GM12878 (cell line): ENCODE measurements around the gene MZB1. TPM values are rescaled to one million over a fixed set of nuclear protein-coding genes. Genes with fewer than 3 reads are reported as not detected.

ENCODE experiments used
- ATAC-seq: fragments of 200-7000 bp; cut with Tn5 transposase; 3 replicates; pipeline ENCODE4 v1.9.1; 2020; ENCODE audit warnings: mild to moderate bottlenecking, moderate library complexity
- BruUV-seq: library from RNA; stranded (reverse); fragments of 400-500 nt; replicated peaks from 2 replicates; lab custom pipeline; 2021; lab: Mats Ljungman, UMichigan
- CTCF ChIA-PET: fragments of 300-600 bp; sonication (Branson Sonifier 250); formaldehyde crosslinking; extraction: SDS; loops from one replicate; lab custom pipeline; 2021; ENCODE audit warnings: inconsistent platforms; lab: Yijun Ruan, JAX
- POLR2A ChIA-PET: fragments of 350-600 bp; formaldehyde crosslinking; extraction: SDS; loops from one replicate; lab custom pipeline; 2021; ENCODE audit warnings: inconsistent platforms; lab: Charles Lee
- RAD21 ChIA-PET: fragments of 300-600 bp; sonication (Branson Sonifier 250); formaldehyde crosslinking; loops from one replicate; lab custom pipeline; 2023; ENCODE audit warnings: antibody characterized with exemption; ENCODE audit not compliant: unreplicated experiment; lab: Charles Lee
- SMC1A ChIA-PET: fragments of 300-600 bp; sonication (Branson Sonifier 250); formaldehyde crosslinking; loops from one replicate; lab custom pipeline; 2023; ENCODE audit not compliant: unreplicated experiment, uncharacterized antibody; lab: Charles Lee
- DNase-seq: peaks from one replicate; pipeline ENCODE4 v3.0.0-alpha.2; 2011; ENCODE audit warnings: low read depth, low spot score
- FAIRE-seq: peaks from 3 replicates; lab custom pipeline; 2011; peaks lifted over from hg19 to GRCh38; lab: Jason Lieb, UNC
- H2AFZ ChIP-seq: 2 replicates; pipeline ENCODE4 v1.6.0; 2011; ENCODE audit warnings: low read depth, low read length, control low read depth; ENCODE audit not compliant: control insufficient read depth
- H3K27ac ChIP-seq: 2 replicates; pipeline ENCODE4 v1.5.1; 2011; ENCODE audit warnings: control low read depth; ENCODE audit not compliant: control insufficient read depth, insufficient read depth
- H3K27me3 ChIP-seq, 2 experiments: replicated peaks in 1 of 2; 2 replicates each; pipeline versions ENCODE4 v1.6.0 to v1.6.1; 2011; ENCODE audit warnings: low read length in 1 of 2; ENCODE audit not compliant: control insufficient read depth in 2 of 2, insufficient read depth in 2 of 2
- H3K36me3 ChIP-seq, 2 experiments: 2 replicates each; pipeline ENCODE4 v1.5.1; 2011; ENCODE audit warnings: low read length in 1 of 2; ENCODE audit not compliant: control insufficient read depth in 2 of 2, insufficient read depth in 2 of 2
- H3K4me1 ChIP-seq: 2 replicates; pipeline ENCODE4 v1.6.1; 2011; ENCODE audit warnings: mild to moderate bottlenecking, low read length, moderate library complexity, mixed read lengths; ENCODE audit not compliant: control insufficient read depth, insufficient read depth
- H3K4me2 ChIP-seq: 2 replicates; pipeline ENCODE4 v1.6.0; 2011; ENCODE audit warnings: control low read depth; ENCODE audit not compliant: control insufficient read depth, insufficient read depth
- H3K4me3 ChIP-seq: fragments of 200-600 bp; sonication (generic); 2 replicates; pipeline ENCODE4 v1.5.1; 2016
- H3K79me2 ChIP-seq: 2 replicates; pipeline ENCODE4 v1.6.0; 2011; ENCODE audit warnings: low read length; ENCODE audit not compliant: control insufficient read depth, insufficient read depth
- H3K9ac ChIP-seq: 2 replicates; pipeline ENCODE4 v1.8.0; 2011; ENCODE audit warnings: low read length, control low read depth, mixed read lengths; ENCODE audit not compliant: control insufficient read depth, insufficient read depth
- H3K9me3 ChIP-seq: replicated peaks from 3 replicates; pipeline ENCODE4 v1.5.1; 2011; ENCODE audit warnings: mild to moderate bottlenecking, low read length; ENCODE audit not compliant: control insufficient read depth, insufficient read depth
- H4K20me1 ChIP-seq: 2 replicates; pipeline ENCODE4 v1.6.0; 2011; ENCODE audit not compliant: control insufficient read depth, insufficient read depth
- HCFC1 ChIP-seq: fragments of 150-350 bp; IDR thresholded peaks from 2 replicates; pipeline ENCODE4 v1.6.1; 2014; ENCODE audit warnings: low read length
- LARP7 ChIP-seq: fragments of 450-650 bp; IDR thresholded peaks from 2 replicates; pipeline ENCODE4 v1.6.1; 2017; ENCODE audit warnings: mild to moderate bottlenecking
- RELA ChIP-seq: fragments of 450-650 bp; IDR thresholded peaks from 2 replicates; pipeline ENCODE4 v1.8.0; 2014; ENCODE audit warnings: borderline replicate concordance; ENCODE audit not compliant: partially characterized antibody
- SP1 ChIP-seq: IDR thresholded peaks from one replicate; pipeline ENCODE4 v1.6.1; 2011; ENCODE audit warnings: low read depth, low read length
- USF2 ChIP-seq: IDR thresholded peaks from 2 replicates; pipeline ENCODE4 v1.6.1; 2011; ENCODE audit warnings: low read depth, low read length, improper control_type of control experiment, borderline replicate concordance
- YY1 ChIP-seq: IDR thresholded peaks from 2 replicates; pipeline ENCODE4 v1.6.1; 2011; ENCODE audit warnings: low read depth, mild to moderate bottlenecking, low read length
- ZBTB33 ChIP-seq: fragments of 450-650 bp; IDR thresholded peaks from 2 replicates; pipeline ENCODE4 v1.6.1; 2017; ENCODE audit warnings: mild to moderate bottlenecking
- ZNF274 ChIP-seq: IDR thresholded peaks from one replicate; pipeline ENCODE4 v1.8.0; 2011; ENCODE audit not compliant: insufficient read length, insufficient read depth
- ZNF384 ChIP-seq: IDR thresholded peaks from 2 replicates; pipeline ENCODE4 v1.6.1; 2012; ENCODE audit warnings: low read depth, mild to moderate bottlenecking, low read length, improper control_type of control experiment, borderline replicate concordance
- WGBS: methylation state at CpG from one replicate; pipeline ENCODE4 v1.1.6; 2016; ENCODE audit warnings: low lambda C conversion rate; ENCODE audit not compliant: insufficient replicate concordance, insufficient coverage; ENCODE audit errors: missing lambda C conversion rate; 5-methylcytosine and 5-hydroxymethylcytosine counted together
- in situ Hi-C: fragments of 300-500 bp; cut with MboI; formaldehyde crosslinking; loops from 9 replicates; pipeline ENCODE4 v1.14.3; 2018; ENCODE audit warnings: mixed read lengths
- intact Hi-C: fragments of 100-400 bp; cut with micrococcal nuclease; formaldehyde crosslinking; loops from one replicate; pipeline ENCODE4 v1.14.2; 2022; ENCODE audit not compliant: unreplicated experiment
- polyA plus RNA-seq, 11 experiments: library from polyadenylated mRNA; depleted of rRNA in 4 of 11; unstranded in 6 of 11; stranded (reverse) in 5 of 11; fragments of >200 nt; fragmentation: Nextera tagmentation in 4 of 11; fragmentation: Illumina TruSeq in 1 of 11; extraction: Ambion mirVana in 4 of 11; extraction: Trizol in 1 of 11; gene quantifications; 1 replicate in 1 of 11; 2 replicates in 10 of 11; pipeline versions ENCODE4 v1.2.1 to v1.2.3, GENCODE V29; 2011 to 2016; ENCODE audit warnings: inconsistent platforms in 2 of 11, missing spikeins in 2 of 11, low read depth in 1 of 11
- total RNA-seq, 4 experiments: library from RNA; depleted of rRNA in 3 of 4; stranded (reverse); fragments of >200 nt in 3 of 4; fragmentation: Illumina TruSeq in 1 of 4; extraction: Trizol in 1 of 4; gene quantifications; 2 replicates each; pipeline versions ENCODE4 v1.2.1 to v1.2.3, GENCODE V29; 2013 to 2021

Gene MZB1
- total and polyA plus RNA-seq, 10 of the 15 experiments (the other 5 are each of a cell fraction or from before 2014, with no cell fraction given) = 19.3 to 406 (median 188) TPM

- in situ Hi-C loops = no loop called here
- Histone ChIP-seq H4K20me1 (no peaks in the 10 kb centered on the region), H3K27ac (no peak overlapping the region), H2AFZ (no peak overlapping the region), H3K27me3 (no peaks in the 10 kb centered on the region), H3K36me3 (peaks cover 7 to 17% of the 10 kb centered on the region in 2 experiments; a peak in 3 of 4 replicates), H3K4me2 (no peak overlapping the region), H3K9ac (no peak overlapping the region), H3K79me2 (peaks cover 9% of the 10 kb centered on the region)
- RAD21 ChIA-PET = interaction anchor here (0.6 to 0.7 kb wide), 3 partner anchors 12 to 61 kb away, joined by 3 to 4 read pairs (median 3); no protein-coding TSS in a partner anchor
- SMC1A ChIA-PET = interaction anchor here (1.0 to 1.6 kb wide), 3 partner anchors 11 to 194 kb away, joined by 3 to 4 read pairs (median 3); no protein-coding TSS in a partner anchor
- POLR2A ChIA-PET = interaction anchor here (0.7 to 0.9 kb wide), 3 partner anchors 16 to 265 kb away, joined by 3 to 5 read pairs (median 4); no protein-coding TSS in a partner anchor
- ATAC-seq (no peak), DNase-seq (no peak), FAIRE-seq (no peak)
- intact Hi-C loops = no loop called here
- TF ChIP-seq LARP7 (no peak), HCFC1 (no peak), YY1 (no peak), ZBTB33 (no peak), SP1 (no peak), ZNF384 (no peak), ZNF274 (no peak), RELA (no peak), USF2 (no peak)
- TF ChIP-seq, all 136 proteins: peak for 0
- Histone ChIP-seq H3K4me3 (no peak overlapping the region), H3K4me1 (no peaks in the 10 kb centered on the region), H3K9me3 (no peaks in the 10 kb centered on the region; the same call in 2 of the 3 replicates)
- no TSS peak for BruUV-seq
- 80% methylated on average over 6 of the region's 6 CpGs for WGBS
- CTCF ChIA-PET = no interaction called here
These were observed 27.8 kb downstream of the MZB1 start for GRCh38 chr5:139361835-139362429.
